ENCODE data around the gene FIS1.
A peak's percentile ranks its signal among the peaks of the same experiment; 100 is the strongest.

FIS1 gene

DNA sequence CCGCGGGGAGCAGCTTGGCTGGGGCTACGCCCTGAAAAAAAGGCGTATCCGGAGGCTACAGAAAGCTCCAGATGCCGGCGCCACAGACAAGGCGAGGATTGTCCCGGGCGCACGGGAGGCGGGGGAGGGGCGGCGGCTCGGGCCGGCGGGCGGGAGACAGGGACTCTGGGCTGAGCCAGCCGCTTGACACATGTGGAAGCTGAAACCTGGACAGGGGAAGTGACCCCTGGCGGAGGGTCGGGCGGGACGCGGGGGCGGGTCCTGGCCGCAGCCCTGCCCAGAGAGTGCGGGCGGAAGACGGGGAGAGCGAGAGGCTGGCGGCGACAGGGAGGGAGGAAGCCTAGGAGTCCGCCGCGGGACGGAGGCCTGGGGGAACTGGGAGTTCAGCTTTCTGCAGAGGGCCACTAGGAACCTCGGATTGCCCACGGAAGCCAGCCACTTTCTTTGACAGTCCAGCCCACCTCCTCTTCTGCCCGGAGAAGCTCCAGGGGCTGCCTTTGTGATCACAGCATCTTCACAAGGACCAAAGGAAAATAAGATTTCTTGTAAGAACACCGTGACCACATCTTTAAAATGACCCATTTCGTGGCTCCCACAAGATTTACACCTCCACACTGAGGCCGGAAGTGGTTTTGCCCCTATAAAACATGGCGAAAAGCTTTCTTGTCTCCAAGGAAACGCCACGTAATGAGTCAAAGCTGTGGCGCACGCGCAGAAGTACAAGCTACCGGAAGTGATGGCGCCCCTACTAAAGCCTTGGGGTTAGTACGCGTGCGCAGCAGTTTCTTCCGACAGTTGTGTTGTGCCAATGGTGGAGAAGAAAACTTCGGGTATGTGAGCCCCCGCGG, 27.3 kb downstream of the FIS1 start, which contains the start of the genes PLOD3 and ZNHIT1:
TSS of gene PLOD3 (minus strand) at position 194 of the 848 bp plus-strand sequence. CDS start 307 bp downstream, outside the sequence.
TSS of gene ZNHIT1 (plus strand) at position 778 of the 848 bp plus-strand sequence. CDS start at position 809, 31 bp downstream.
- DNase-seq (ENCODE audit: low read depth, low spot score), result peak; percentile 97
- no peaks in the 10 kb centered on the region for H3K36me3 ChIP-seq (ENCODE audit: control insufficient read depth, insufficient read depth, low read length)
- H3K27ac ChIP-seq (ENCODE audit: low read length), result no peak within 1 kb of the TSS
- no peaks in the 10 kb centered on the region for H3K27me3 ChIP-seq (ENCODE audit: control insufficient read depth, insufficient read depth, low read length)
- peak within 1 kb of the TSS; percentile 81 for H3K4me3 ChIP-seq (ENCODE audit: low read length)
- H3K4me1 ChIP-seq (ENCODE audit: control insufficient read depth, insufficient read depth, low read length), result peaks cover 4% of the 10 kb centered on the region
- no peaks in the 10 kb centered on the region for H3K9me3 ChIP-seq (ENCODE audit: control insufficient read depth, insufficient read depth, low read length)
- no CpG with 5 or more reads among the region's 57 CpGs for WGBS (ENCODE audit: insufficient coverage, insufficient read length)

DNA sequence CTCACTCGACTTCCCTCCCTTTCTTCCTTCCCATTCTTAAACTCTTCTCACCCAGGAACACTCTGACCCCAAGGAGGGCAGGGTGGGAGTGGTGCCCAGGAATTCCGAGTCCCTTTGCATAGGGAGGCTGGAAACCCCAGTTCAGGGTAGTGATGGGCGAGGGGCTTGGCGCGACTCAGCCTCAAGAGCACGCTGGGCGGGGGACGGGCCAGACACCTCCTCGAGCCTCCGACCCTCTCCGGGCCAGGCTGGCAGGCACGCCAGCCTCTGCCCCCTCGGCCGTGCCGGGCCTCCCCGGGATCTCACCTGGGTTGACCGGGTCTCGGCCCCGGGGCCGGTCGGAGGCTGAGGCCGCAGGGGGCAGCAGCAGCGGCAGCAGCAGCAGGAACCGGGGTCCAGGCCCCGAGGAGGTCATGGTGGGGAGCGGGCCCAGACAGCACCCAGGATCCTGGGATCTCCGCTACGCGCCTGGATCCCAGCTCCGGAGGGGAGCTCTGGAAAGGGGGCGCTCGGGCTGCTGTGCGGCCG, 28.0 kb downstream of the FIS1 start:
- no peaks in the 10 kb centered on the region for H3K36me3 ChIP-seq (ENCODE audit: control insufficient read depth, insufficient read depth, low read length)
- WGBS (ENCODE audit: insufficient coverage, insufficient read length), result no CpG with 5 or more reads among the region's 34 CpGs
- H3K4me1 ChIP-seq (ENCODE audit: control insufficient read depth, insufficient read depth, low read length), result peaks cover 3% of the 10 kb centered on the region
- H3K27me3 ChIP-seq (ENCODE audit: control insufficient read depth, insufficient read depth, low read length), result no peaks in the 10 kb centered on the region
- no peak for DNase-seq (ENCODE audit: low read depth, low spot score)
- H3K9me3 ChIP-seq (ENCODE audit: control insufficient read depth, insufficient read depth, low read length), result no peaks in the 10 kb centered on the region
- H3K27ac ChIP-seq (ENCODE audit: low read length), result no peak overlapping the region
- peak overlapping the region; percentile 28 for H3K4me3 ChIP-seq (ENCODE audit: low read length)

DNA sequence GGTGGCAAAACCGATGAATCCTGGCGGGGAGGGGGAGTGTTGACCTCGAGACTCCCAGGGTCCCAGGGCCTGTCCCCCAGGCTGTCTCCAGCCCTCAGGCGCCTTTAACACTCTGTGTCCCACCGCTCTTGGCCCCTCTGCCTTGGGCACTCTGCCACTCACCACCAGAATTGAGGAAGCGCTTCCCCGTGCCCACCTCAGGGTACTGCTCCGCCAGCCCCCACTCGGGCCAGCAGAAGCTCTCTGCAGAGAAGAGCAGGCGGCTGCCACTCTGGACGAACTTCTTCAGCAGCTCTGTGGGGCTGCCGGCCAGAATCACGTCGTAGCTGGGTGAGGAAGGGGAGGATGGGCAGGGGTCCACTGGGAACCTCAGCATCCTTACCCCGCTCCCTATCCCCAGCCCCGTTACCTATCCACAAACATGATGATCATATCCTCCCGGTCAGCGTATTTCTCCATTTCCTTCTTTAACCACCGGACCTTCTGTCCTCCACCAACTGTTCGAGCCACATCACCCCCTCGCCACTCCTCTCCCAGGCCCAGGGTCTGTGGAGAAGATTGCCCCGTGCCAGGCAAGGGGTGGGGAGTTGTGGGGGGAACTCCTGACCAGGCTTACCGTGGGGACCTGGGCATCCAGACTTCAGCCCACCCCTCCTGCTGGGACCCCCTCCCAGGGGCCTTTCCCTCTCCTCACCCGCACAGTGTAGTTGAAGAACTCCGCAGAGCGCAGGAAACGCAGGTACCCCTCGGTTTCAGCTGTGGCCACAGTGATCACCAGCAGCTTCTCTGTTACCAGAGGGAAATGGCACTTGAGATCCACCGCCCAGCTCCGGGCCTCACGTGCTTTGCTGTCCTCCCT, 28.7 kb downstream of the FIS1 start:
- DNase-seq (ENCODE audit: low read depth, low spot score), result no peak
- peaks cover 3% of the 10 kb centered on the region for H3K4me1 ChIP-seq (ENCODE audit: control insufficient read depth, insufficient read depth, low read length)
- WGBS (ENCODE audit: insufficient coverage, insufficient read length), result no CpG with 5 or more reads among the region's 31 CpGs
- no peak overlapping the region for H3K27ac ChIP-seq (ENCODE audit: low read length)
- no peaks in the 10 kb centered on the region for H3K27me3 ChIP-seq (ENCODE audit: control insufficient read depth, insufficient read depth, low read length)
- no peaks in the 10 kb centered on the region for H3K9me3 ChIP-seq (ENCODE audit: control insufficient read depth, insufficient read depth, low read length)
- 0 out of 2 replicates have a peak, but pooled peaks cover 3% of the 10 kb centered on the region for H3K36me3 ChIP-seq (ENCODE audit: control insufficient read depth, insufficient read depth, low read length)
- H3K4me3 ChIP-seq (ENCODE audit: low read length), result peak overlapping the region; percentile 28; the same call in 1 of the 2 replicates

DNA sequence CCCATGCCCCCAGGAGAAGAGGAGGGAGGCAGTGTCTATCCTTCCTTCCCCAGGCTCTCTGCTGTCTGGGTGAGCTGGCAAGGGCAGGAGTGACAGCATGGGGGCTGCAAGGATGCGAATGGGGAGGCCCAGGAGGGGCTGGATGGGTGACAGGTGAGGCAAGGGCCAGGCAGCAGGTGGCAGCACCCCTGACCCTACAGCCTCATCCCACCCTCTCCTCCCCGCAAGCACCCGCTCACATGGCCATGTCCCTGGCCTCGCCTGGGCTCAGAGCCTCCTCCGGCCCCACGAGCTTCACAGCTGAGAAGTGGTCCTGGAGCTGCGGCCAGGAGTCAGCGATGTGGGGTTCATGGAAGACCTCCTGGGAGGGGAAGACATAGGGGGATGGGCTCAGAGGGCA, 32.9 kb downstream of the FIS1 start:
- Histone ChIP-seq H3K27ac (ENCODE audit: low read length) (no peak overlapping the region), H3K27me3 (ENCODE audit: control insufficient read depth, insufficient read depth, low read length) (no peaks in the 10 kb centered on the region), H3K4me1 (ENCODE audit: control insufficient read depth, insufficient read depth, low read length) (peaks cover 3% of the 10 kb centered on the region), H3K36me3 (ENCODE audit: control insufficient read depth, insufficient read depth, low read length) (0 out of 2 replicates have a peak, but pooled peaks cover 7% of the 10 kb centered on the region), H3K9me3 (ENCODE audit: control insufficient read depth, insufficient read depth, low read length) (no peaks in the 10 kb centered on the region), H3K4me3 (ENCODE audit: low read length) (no peak overlapping the region)
- no CpG with 5 or more reads among the region's 8 CpGs for WGBS (ENCODE audit: insufficient coverage, insufficient read length)
- no peak for DNase-seq (ENCODE audit: low read depth, low spot score)

DNA sequence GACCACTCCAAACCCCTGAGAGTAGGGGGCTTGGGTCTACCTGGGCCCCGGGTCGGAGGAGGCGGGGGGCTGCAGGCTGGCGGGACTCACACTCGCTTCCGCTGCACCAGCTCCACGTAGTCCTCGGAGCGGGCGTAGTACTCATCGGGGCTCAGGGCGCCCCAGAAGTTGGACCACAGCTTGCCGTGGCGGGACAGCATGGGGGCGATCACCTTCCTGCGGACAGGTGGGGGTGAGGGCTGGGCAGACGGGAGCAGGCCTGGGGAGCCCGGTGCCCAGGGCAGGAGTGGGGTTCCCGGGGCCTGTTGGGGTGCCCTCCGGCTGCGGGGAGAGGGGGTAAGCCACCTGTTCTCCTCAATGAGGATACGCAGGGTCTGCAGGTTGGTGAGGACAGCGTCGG, 33.4 kb downstream of the FIS1 start:
- Histone ChIP-seq H3K4me3 (ENCODE audit: low read length) (no peak overlapping the region), H3K27ac (ENCODE audit: low read length) (no peak overlapping the region), H3K27me3 (ENCODE audit: control insufficient read depth, insufficient read depth, low read length) (no peaks in the 10 kb centered on the region), H3K36me3 (ENCODE audit: control insufficient read depth, insufficient read depth, low read length) (0 out of 2 replicates have a peak, but pooled peaks cover 7% of the 10 kb centered on the region), H3K4me1 (ENCODE audit: control insufficient read depth, insufficient read depth, low read length) (no peaks in the 10 kb centered on the region; the same call in 1 of the 2 replicates), H3K9me3 (ENCODE audit: control insufficient read depth, insufficient read depth, low read length) (no peaks in the 10 kb centered on the region)
- WGBS (ENCODE audit: insufficient coverage, insufficient read length), result no CpG with 5 or more reads among the region's 24 CpGs
- DNase-seq (ENCODE audit: low read depth, low spot score), result no peak

DNA sequence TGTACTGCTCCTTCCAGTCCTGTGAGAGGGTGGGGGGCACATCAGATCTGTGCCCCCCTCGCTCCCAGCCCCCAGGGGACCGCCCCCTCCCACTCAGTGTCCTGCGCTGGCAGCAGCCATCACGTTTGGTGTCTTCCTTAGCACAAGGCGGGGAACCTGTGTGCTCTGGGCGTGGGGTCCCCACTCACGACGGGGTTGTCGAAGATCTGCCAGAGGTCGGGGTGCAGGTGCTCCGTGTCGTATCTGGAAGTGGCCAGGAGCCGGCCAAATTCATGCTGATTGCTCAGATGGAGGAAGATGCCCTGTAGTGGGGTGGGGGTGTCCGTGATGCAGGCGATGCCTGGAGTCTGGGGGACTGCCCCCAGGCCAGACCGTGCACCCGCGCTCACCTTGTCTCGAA, 34.7 kb downstream of the FIS1 start:
- Histone ChIP-seq H3K4me1 (ENCODE audit: control insufficient read depth, insufficient read depth, low read length) (no peaks in the 10 kb centered on the region; the same call in 1 of the 2 replicates), H3K36me3 (ENCODE audit: control insufficient read depth, insufficient read depth, low read length) (0 out of 2 replicates have a peak, but pooled peaks cover 7% of the 10 kb centered on the region), H3K27ac (ENCODE audit: low read length) (no peak overlapping the region), H3K4me3 (ENCODE audit: low read length) (no peak overlapping the region), H3K9me3 (ENCODE audit: control insufficient read depth, insufficient read depth, low read length) (no peaks in the 10 kb centered on the region), H3K27me3 (ENCODE audit: control insufficient read depth, insufficient read depth, low read length) (no peaks in the 10 kb centered on the region)
- no peak for DNase-seq (ENCODE audit: low read depth, low spot score)
- WGBS (ENCODE audit: insufficient coverage, insufficient read length), result no CpG with 5 or more reads among the region's 19 CpGs

DNA sequence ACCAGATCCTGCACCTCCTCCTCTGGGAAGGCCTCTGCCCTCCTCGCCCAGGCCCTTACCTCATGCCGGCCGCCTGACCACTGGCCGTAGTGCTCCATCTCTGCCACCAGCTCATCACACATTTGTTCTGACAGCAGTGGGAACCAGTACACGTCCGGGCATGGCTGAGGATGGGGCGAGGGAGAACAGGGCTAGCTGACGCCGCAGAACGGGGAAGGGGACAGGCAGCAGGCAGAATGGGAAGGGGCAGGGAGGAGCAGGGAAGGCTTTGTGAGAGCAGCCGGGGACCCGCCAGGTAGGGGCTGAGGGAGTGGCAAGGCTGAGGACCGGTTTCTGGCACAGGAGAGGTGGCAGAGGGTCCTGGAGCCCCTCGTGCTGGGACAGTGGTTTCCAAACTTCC, 36.1 kb downstream of the FIS1 start:
- Histone ChIP-seq H3K4me1 (ENCODE audit: control insufficient read depth, insufficient read depth, low read length) (no peaks in the 10 kb centered on the region; the same call in 1 of the 2 replicates), H3K27me3 (ENCODE audit: control insufficient read depth, insufficient read depth, low read length) (no peaks in the 10 kb centered on the region), H3K27ac (ENCODE audit: low read length) (no peak overlapping the region), H3K36me3 (ENCODE audit: control insufficient read depth, insufficient read depth, low read length) (0 out of 2 replicates have a peak, but pooled peaks cover 7% of the 10 kb centered on the region), H3K4me3 (ENCODE audit: low read length) (no peak overlapping the region), H3K9me3 (ENCODE audit: control insufficient read depth, insufficient read depth, low read length) (no peaks in the 10 kb centered on the region)
- DNase-seq (ENCODE audit: low read depth, low spot score), result no peak
- WGBS (ENCODE audit: insufficient coverage, insufficient read length), result no CpG with 5 or more reads among the region's 14 CpGs

DNA sequence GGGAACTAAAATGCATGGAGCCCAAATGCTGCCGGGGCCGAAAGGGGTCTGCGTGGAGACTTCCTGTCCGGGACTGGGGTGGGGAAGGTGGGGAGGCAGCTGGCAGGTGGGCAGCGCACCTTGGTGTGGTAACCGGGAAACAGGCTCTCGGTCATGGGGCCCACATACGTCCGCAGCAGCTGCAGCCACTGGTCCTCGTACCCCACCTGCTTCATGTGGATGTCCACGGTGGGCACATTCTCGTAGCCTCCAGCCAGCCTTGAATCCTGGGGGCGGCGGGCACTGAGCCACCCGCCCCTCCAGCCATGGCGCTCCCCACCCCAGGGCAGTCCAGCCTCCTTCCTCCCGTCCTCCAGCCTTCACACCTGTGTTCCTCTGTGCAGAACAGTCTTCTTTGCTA, 37.4 kb downstream of the FIS1 start:
- Histone ChIP-seq H3K36me3 (ENCODE audit: control insufficient read depth, insufficient read depth, low read length) (0 out of 2 replicates have a peak, but pooled peaks cover 7% of the 10 kb centered on the region), H3K4me1 (ENCODE audit: control insufficient read depth, insufficient read depth, low read length) (no peaks in the 10 kb centered on the region), H3K4me3 (ENCODE audit: low read length) (no peak overlapping the region), H3K9me3 (ENCODE audit: control insufficient read depth, insufficient read depth, low read length) (no peaks in the 10 kb centered on the region), H3K27me3 (ENCODE audit: control insufficient read depth, insufficient read depth, low read length) (no peaks in the 10 kb centered on the region), H3K27ac (ENCODE audit: low read length) (no peak overlapping the region)
- no CpG with 5 or more reads among the region's 17 CpGs for WGBS (ENCODE audit: insufficient coverage, insufficient read length)
- no peak for DNase-seq (ENCODE audit: low read depth, low spot score)

DNA sequence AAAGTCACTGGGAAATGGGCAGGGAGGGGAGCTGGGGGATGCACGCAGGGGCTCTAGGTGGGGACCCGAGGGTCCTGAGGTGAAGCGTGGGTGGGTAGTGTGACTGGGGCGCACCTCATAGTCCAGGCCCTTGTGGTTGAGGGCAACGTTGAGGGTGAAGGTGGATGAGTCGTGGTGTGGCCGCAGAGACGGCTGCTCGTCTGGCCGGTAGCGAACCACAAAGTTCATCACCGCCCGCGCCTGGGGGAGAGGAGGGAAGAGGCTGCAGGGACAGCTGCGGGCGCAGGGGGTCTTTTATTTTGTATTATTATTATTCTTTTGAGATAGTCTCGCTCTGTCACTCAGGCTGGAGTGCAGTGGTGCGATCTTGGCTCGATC, 38.2 kb downstream of the FIS1 start:
- no peak overlapping the region for H3K27ac ChIP-seq (ENCODE audit: low read length)
- H3K36me3 ChIP-seq (ENCODE audit: control insufficient read depth, insufficient read depth, low read length), result 0 out of 2 replicates have a peak, but pooled peaks cover 7% of the 10 kb centered on the region
- DNase-seq (ENCODE audit: low read depth, low spot score), result no peak
- no peaks in the 10 kb centered on the region for H3K9me3 ChIP-seq (ENCODE audit: control insufficient read depth, insufficient read depth, low read length)
- H3K27me3 ChIP-seq (ENCODE audit: control insufficient read depth, insufficient read depth, low read length), result no peaks in the 10 kb centered on the region
- WGBS (ENCODE audit: insufficient coverage, insufficient read length), result no CpG with 5 or more reads among the region's 19 CpGs
- peaks cover 2% of the 10 kb centered on the region; the same call in 1 of the 2 replicates for H3K4me1 ChIP-seq (ENCODE audit: control insufficient read depth, insufficient read depth, low read length)
- H3K4me3 ChIP-seq (ENCODE audit: low read length), result no peak overlapping the region

All from iPS DF 6.9 (cell line).